OCI-LY7 (cell line): Measurements from ENCODE around the gene FAM78A.

Source experiments
- EZH2phosphoT487 ChIP-seq: fragments of 200-600 bp; sonication (generic); IDR thresholded peaks from 2 replicates; pipeline ENCODE4 v1.6.1; 2018; ENCODE audit warnings: low read depth, borderline replicate concordance, mild to moderate bottlenecking, mixed run types, antibody characterized with exemption, low read length, moderate library complexity, mixed read lengths
- TF ChIP-seq, protein P1 (sequence below): fragments of 200-600 bp; sonication (generic); conservative IDR thresholded peaks from 2 replicates; pipeline ENCODE4 v1.5.1; 2014; ENCODE audit warnings: mild to moderate bottlenecking, antibody characterized with exemption, low read length, moderate library complexity, mixed read lengths

DNA sequence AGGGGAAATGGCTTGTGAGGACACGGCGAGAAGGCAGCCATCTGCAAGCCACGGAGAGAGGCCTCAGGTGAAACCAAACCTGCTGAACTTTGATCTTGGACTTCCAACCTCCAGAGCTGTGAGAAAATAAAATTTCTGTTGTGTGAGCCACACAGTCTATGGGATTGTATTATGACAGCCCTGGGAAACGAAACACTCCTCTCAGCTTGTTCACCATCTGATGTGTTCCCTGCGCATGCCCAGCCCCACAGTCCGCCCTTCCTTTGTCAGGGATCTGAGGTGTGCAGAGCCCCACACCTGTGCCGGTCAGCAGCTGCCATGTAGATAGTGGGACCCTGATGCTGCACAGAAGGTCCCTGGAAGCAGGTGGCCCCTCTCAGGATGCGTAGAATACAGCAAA is 47.3 kb upstream of the FAM78A start:
- TF ChIP-seq, protein P1, sequence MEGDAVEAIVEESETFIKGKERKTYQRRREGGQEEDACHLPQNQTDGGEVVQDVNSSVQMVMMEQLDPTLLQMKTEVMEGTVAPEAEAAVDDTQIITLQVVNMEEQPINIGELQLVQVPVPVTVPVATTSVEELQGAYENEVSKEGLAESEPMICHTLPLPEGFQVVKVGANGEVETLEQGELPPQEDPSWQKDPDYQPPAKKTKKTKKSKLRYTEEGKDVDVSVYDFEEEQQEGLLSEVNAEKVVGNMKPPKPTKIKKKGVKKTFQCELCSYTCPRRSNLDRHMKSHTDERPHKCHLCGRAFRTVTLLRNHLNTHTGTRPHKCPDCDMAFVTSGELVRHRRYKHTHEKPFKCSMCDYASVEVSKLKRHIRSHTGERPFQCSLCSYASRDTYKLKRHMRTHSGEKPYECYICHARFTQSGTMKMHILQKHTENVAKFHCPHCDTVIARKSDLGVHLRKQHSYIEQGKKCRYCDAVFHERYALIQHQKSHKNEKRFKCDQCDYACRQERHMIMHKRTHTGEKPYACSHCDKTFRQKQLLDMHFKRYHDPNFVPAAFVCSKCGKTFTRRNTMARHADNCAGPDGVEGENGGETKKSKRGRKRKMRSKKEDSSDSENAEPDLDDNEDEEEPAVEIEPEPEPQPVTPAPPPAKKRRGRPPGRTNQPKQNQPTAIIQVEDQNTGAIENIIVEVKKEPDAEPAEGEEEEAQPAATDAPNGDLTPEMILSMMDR = no peak
- no peak for TF ChIP-seq EZH2phosphoT487
